GM18507 (cell line): ENCODE results near the gene RASSF7.

Experiments used
- DNase-seq: peaks from one replicate; pipeline ENCODE4 v3.0.0; 2011; ENCODE audit warnings: low read depth; ENCODE audit not compliant: insufficient read length; ENCODE audit errors: extremely low spot score
- FAIRE-seq: peaks from 2 replicates; lab custom pipeline; 2011; peaks lifted over from hg19 to GRCh38; lab: Jason Lieb, UNC

The RASSF7 gene

DNA sequence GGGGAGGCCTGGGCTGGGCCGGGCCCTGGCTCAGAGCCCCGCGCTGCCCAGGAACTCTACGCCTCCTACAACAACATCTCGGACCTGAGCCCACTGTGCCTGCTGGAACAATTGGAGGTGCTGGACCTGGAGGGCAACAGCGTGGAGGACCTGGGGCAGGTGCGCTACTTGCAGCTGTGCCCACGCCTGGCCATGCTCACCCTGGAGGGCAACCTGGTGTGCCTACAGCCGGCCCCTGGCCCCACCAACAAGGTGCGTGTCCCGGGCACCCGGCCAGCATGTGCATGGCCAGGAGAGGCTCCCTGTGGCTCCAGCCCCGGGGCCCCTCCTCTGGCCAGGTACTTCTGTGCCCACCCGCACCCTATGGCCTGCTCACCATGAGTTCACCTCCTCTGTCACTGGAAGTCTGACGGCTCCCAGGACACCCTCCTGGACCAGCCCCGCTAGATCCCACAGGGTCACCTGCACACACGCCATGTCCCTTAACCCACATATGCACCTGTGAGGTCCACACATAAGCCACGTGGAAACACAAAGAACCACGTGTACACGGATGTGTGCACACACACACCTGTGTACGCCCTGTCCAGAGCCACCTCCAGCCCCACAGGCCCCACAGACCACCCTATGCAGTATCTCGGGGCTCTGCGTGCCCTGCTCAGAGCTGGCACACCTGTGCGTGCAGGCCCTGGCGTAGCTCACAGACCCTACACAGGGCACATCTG lies 10.6 kb upstream of the RASSF7 start:
- FAIRE-seq (no peak), DNase-seq (no peak)

GRCh38 chr11:550746-551085 lies 10.1 kb upstream of the RASSF7 start:
- DNase-seq (no peak), FAIRE-seq (no peak)

DNA sequence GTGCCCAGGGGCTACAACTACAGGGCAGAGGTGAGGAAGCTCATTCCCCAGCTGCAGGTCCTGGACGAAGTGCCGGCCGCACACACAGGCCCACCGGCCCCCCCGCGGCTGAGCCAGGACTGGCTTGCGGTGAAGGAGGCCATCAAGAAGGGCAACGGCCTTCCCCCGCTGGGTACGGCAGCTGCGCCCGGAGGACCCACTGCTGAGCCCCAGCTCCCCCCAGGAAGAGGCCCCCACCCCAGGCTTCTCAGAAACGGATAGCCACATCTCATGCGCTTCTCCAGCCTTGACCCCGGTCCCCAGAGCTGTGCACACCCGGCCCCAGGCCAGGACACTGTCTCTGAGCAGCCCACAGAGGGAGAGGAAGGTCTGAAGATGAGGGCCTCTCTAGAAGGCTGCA lies 9.6 kb upstream of the RASSF7 start:
- FAIRE-seq = no peak
- no peak for DNase-seq

DNA sequence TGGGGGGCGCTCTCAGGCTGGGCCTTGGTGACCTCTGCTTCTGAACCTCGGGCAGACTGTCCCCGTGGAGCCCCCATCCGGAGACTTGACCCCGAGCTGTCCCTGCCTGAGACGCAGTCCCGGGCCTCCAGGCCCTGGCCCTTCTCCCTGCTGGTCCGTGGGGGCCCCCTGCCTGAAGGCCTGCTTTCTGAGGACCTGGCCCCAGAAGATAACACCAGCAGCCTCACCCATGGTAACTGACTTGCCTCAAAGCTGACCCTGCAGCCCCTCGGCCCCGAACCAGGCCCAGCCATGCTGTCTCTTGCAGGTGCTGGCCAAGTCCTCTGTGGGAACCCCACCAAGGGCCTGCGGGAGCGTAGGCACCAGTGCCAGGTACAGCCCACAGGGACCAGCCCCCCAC lies 9.2 kb upstream of the RASSF7 start:
- DNase-seq = no peak
- no peak for FAIRE-seq

DNA sequence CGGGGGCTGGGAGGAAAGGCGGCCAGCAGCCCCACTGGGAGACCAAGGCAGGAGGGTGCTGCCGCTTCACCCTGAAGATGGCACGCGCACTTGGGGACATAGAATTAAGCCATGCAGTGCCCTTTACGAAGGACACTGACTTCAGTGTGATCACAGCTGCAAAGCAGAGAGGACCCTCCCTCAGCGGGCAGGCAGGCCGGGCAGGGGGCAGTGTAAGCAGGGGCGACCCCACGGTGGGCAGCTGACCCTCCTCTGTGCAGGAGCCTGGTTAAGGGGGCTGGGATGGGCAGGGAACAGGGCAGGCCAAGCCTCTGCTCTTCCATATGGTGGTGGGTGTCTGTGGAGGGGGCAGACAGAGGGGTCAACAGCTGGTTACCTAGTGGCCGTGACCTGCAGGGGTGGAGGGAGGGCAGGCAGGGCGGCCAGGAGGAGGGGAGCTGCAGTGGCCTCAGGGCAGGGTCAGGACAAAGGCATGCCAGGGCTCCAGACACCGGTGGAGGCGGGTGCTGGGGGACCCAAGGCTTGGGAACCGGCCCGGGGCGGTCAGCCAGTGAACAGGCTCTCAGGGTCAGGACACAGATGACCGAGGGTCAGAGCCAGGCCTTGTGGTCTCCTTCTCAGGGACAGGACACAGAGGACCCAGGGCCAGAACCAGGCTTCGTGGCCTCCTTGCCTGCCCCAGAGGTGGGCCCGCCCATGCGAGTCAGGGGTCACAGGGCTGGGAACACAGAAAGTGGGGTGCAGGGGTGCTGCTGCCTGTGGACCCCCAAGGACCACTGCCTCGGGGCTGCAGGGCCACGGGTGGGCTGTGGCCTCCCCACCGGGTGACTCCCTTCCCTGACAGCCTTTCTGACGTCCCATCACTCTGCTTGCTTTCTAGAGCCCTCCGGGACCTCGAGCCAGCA lies 7.4 kb upstream of the RASSF7 start:
- FAIRE-seq = no peak

GRCh38 chr11:553988-554340 lies 6.8 kb upstream of the RASSF7 start:
- DNase-seq = no peak
- no peak for FAIRE-seq

More for the DNA sequence above, 7.4 kb upstream of the RASSF7 start:
- no peak for DNase-seq

- peak; percentile 68 for DNase-seq
- FAIRE-seq = peak; percentile 49
Observed at GRCh38 chr11:554428-555226, 6.1 kb upstream of the RASSF7 start.

DNA sequence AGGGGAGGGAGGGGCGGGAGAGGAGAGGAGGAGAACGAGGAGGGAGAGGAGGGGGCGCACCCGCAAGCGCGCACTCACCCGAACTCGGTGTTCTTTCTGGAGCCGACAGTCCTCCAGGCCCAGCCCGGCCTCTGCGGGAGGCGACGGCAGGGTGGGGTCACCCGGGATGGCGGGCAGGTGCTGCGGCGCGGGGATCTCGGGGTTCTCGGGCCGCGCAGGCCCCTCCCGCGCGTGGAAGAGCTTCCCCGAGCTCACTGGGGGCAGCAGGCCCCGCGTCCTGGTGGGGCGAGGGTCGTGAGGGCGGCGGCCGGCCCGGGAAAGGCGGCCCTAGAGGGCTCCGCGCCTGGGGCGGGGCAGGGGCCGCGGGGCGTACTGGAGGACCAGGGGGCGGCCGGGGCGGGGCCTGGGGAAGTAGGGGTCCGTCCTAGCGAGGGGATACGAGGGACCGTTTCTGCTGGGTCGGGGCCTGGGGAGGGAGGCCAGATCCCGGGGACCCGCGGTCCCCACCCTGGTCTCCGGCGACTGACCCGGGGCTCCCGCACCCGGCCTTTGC lies 5.5 kb upstream of the RASSF7 start:
- FAIRE-seq (no peak), DNase-seq (no peak)

GRCh38 chr11:555780-556661 lies 4.7 kb upstream of the RASSF7 start:
- no peak for FAIRE-seq

GRCh38 chr11:556662-557256 lies 4.0 kb upstream of the RASSF7 start:
- no peak for DNase-seq

More at GRCh38 chr11:555780-556661, 4.7 kb upstream of the RASSF7 start:
- DNase-seq = no peak

GRCh38 chr11:557328-558132 lies 3.2 kb upstream of the RASSF7 start:
- DNase-seq = no peak
- no peak for FAIRE-seq

More at GRCh38 chr11:556662-557256, 4.0 kb upstream of the RASSF7 start:
- no peak for FAIRE-seq

GRCh38 chr11:558503-558902 lies 2.3 kb upstream of the RASSF7 start:
- DNase-seq (no peak), FAIRE-seq (no peak)

DNA sequence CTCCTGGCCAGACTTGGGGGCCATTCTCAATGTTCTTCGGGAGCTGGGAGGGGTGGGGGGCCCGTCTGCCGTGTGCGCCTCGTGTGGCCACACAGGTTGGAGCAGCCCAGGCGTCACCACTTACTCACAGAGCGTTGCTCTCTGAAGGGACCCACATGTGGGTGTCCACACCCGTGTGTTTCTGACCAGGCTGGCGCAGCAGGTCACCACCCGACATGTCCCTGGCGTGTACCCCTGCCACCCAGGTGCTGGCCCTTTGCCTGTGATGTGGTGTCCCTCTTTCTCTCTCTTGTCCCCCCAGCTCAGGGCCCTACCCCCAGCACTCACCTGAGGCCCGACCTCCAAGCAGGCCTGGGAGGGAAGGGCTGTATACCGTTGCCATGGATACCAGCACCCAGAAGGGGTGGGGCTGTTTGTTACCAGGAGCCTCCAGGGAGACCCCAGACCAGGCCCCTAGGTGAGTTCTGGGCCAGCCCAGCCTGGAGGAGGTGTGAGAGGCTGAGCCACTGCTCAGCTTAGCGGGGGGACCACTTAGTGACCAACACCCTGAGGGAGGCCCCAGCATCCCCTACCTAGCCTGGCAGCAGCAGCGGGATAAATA lies 1.6 kb upstream of the RASSF7 start:
- FAIRE-seq (no peak), DNase-seq (no peak)

GRCh38 chr11:559712-560304 lies 962 bp upstream of the RASSF7 start:
- no peak for FAIRE-seq
- DNase-seq = no peak

DNA sequence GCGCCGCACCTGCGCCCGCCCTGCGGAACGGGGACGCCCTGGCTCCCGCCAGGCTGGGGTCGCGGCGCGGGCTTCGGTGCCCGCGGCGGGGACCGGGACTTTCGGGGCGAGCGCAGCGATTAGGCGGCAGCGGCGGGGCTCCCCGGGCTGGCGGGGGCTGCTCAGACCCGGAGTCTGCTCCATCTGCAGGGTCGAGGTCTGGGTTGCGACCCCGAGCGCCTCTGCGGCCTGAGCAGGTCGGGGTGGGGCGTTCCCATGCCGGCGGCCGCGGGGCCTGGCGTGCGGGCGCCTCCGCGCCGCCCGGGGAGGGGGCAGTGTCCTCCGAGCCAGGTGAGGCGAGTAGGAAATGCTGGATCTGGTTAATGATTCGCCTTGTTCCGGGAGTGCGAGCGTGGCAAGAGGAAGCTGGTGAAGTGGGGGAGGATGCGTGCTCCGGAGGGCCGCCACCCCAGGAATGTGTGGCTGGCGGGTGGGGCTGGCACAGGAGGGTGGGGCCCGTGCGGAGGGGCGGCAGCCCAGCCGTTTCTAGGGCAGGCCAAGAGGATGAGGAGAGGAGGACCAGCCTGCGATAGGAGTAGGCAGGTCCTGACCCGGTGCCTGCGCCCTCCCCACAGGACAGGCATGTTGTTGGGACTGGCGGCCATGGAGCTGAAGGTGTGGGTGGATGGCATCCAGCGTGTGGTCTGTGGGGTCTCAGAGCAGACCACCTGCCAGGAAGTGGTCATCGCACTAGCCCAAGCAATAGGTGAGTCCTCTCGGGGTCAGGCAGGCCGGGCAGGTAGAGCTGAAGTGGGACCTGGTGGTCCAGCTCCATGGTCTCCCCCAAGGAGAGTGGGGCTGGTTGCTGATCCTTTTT lies 606 bp downstream of the RASSF7 start:
- FAIRE-seq (peak; percentile 41), DNase-seq (no peak)

DNA sequence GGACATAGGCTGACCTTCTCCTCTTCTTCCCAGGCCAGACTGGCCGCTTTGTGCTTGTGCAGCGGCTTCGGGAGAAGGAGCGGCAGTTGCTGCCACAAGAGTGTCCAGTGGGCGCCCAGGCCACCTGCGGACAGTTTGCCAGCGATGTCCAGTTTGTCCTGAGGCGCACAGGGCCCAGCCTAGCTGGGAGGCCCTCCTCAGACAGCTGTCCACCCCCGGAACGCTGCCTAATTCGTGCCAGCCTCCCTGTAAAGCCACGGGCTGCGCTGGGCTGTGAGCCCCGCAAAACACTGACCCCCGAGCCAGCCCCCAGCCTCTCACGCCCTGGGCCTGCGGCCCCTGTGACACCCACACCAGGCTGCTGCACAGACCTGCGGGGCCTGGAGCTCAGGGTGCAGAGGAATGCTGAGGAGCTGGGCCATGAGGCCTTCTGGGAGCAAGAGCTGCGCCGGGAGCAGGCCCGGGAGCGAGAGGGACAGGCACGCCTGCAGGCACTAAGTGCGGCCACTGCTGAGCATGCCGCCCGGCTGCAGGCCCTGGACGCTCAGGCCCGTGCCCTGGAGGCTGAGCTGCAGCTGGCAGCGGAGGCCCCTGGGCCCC lies 1.4 kb downstream of the RASSF7 start:
- FAIRE-seq (no peak), DNase-seq (no peak)
